ENCODE data around the gene GRID2. TPM values are rescaled to one million over a fixed set of nuclear protein-coding genes. Genes with fewer than 3 reads are reported as not detected.

Gene GRID2
- total RNA-seq, 2 donors from 2014 or later = not detected

DNA sequence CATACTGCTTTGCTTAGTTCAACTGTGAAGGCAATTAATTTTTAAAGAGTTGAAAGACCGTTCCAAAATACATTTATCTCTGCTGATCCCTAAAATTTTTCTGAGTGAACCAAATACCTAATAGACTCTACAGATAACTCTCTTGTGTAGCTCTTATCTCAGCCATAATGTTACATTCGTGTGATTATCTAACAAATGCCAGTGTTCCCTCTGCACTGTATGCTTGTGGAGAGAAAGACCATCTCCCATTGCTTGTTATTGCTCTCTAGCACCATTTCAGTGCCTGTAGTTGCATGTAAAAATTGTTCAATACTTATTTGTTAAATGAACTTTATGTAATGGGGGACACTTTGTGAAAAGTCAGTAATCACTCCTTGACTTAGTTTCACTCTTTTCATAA lies 1443.5 kb downstream of the GRID2 start:
- H3K9ac ChIP-seq (ENCODE audit: low read depth in 2 of 2, low read length in 2 of 2) = no peak overlapping the region
- no peaks in the 10 kb centered on the region for H3K27me3 ChIP-seq
- no peaks in the 10 kb centered on the region for H3K36me3 ChIP-seq
- H3K4me3 ChIP-seq = no peak overlapping the region
- no peak overlapping the region for H3K27ac ChIP-seq
- TF ChIP-seq, protein P1, sequence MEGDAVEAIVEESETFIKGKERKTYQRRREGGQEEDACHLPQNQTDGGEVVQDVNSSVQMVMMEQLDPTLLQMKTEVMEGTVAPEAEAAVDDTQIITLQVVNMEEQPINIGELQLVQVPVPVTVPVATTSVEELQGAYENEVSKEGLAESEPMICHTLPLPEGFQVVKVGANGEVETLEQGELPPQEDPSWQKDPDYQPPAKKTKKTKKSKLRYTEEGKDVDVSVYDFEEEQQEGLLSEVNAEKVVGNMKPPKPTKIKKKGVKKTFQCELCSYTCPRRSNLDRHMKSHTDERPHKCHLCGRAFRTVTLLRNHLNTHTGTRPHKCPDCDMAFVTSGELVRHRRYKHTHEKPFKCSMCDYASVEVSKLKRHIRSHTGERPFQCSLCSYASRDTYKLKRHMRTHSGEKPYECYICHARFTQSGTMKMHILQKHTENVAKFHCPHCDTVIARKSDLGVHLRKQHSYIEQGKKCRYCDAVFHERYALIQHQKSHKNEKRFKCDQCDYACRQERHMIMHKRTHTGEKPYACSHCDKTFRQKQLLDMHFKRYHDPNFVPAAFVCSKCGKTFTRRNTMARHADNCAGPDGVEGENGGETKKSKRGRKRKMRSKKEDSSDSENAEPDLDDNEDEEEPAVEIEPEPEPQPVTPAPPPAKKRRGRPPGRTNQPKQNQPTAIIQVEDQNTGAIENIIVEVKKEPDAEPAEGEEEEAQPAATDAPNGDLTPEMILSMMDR (IDR thresholded peaks at IDR 0.05) = no peak
- no peaks in the 10 kb centered on the region for H3K9me3 ChIP-seq
- no peaks in the 10 kb centered on the region for H3K4me1 ChIP-seq
- no peak for DNase-seq
- intact Hi-C loops (cut with DNase I) = no loop called here

DNA sequence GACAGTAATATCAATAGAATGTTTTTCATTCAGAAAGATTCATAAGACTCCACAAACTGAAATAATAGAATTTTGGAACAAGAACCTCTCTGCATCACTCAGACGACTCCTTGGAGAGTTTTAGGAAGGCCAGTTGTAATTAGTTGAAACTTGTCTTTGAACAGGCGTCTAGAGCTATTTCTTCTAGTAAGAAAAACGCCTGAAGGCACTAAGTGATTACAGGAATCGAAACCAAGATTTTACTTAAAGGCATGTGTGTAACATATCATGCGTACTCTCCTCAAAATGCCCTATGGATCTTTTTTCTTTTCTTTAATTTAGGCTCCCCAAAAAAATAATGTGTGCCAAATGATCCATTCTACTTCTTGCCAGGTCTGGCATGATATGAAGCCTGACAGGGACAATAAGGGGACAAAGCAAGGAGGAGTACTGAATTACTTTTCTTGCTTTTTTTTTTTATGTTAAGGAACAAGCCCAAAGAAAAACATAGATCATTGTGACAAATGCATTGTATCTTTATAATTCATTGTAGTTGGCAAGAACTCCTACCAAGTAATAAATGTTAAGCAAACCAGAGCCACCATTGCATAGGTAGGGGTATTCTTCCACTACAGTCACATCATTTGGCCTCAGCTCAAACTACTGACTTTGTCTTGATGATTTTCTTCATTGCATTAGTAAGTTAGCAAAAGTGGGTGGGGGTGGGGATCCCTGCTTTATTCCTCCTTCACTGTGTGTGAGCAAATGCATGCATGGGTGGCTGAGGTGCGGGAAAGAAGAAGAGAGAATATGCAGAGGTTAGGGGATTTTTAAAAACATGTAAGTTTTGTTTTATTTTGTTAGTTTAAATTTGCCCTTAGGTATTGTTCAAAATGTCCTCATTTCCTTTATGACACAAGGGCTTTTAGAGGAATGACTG lies 1444.9 kb downstream of the GRID2 start:
- Histone ChIP-seq H3K27ac (no peak overlapping the region), H3K4me3 (no peak overlapping the region), H3K4me1 (no peaks in the 10 kb centered on the region), H3K9me3 (no peaks in the 10 kb centered on the region), H3K27me3 (no peaks in the 10 kb centered on the region), H3K9ac (ENCODE audit: low read depth in 2 of 2, low read length in 2 of 2) (no peak overlapping the region), H3K36me3 (no peaks in the 10 kb centered on the region)
- no peak for DNase-seq
- TF ChIP-seq, protein P1 (IDR thresholded peaks at IDR 0.05) = no peak
- intact Hi-C loops (cut with DNase I) = no loop called here

DNA sequence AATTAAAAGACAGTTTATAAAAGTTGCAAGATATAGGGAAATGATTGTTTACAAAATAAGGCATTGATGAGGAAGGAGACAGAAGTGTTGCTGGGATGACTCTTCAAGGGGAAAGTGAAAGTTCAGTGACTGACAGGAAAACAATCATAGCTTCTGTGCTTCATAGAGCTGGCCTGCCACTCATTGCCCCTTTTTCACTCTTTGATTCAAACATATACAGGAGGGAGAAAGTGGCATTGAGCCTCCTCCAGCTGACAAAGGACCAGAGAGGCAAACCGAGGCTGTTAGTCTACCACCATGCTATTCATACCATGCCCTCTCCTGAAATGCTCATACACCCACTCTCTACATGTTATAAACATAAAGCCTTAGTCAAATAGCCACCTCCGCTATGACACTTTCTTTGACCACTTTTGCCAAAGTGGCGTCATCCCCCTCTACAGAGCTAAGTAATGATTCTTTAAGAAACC lies 1445.6 kb downstream of the GRID2 start:
- no peaks in the 10 kb centered on the region for H3K36me3 ChIP-seq
- no peaks in the 10 kb centered on the region for H3K4me1 ChIP-seq
- intact Hi-C loops (cut with DNase I) = no loop called here
- H3K27me3 ChIP-seq = no peaks in the 10 kb centered on the region
- no peaks in the 10 kb centered on the region for H3K9me3 ChIP-seq
- H3K9ac ChIP-seq (ENCODE audit: low read depth in 2 of 2, low read length in 2 of 2) = no peak overlapping the region
- DNase-seq = no peak
- TF ChIP-seq, protein P1 (IDR thresholded peaks at IDR 0.05) = no peak
- no peak overlapping the region for H3K4me3 ChIP-seq
- H3K27ac ChIP-seq = no peak overlapping the region

DNA sequence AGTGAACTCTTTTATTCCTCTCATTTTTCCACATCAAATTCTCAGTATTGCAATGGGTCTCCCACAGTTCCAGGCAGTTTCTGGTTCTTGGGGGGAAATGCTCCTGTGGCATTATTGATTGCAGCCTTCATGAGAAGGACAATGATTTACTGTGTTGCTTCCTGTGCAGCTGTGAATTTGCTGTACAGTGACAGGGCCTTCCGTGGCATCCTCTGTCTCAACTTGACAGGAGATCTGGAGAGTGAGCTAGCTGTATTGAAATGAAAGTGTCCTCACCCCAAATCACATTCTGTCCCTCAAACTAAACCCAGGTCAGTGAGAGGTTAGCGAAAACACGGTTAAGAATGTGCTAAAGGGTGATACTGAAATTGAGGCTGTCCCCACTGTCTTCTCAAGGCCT lies 1447.6 kb downstream of the GRID2 start:
- Histone ChIP-seq H3K9ac (ENCODE audit: low read depth in 2 of 2, low read length in 2 of 2) (no peak overlapping the region), H3K27me3 (no peaks in the 10 kb centered on the region), H3K36me3 (no peaks in the 10 kb centered on the region), H3K4me1 (no peaks in the 10 kb centered on the region), H3K4me3 (no peak overlapping the region), H3K27ac (no peak overlapping the region), H3K9me3 (no peaks in the 10 kb centered on the region)
- TF ChIP-seq, protein P1 (IDR thresholded peaks at IDR 0.05) = no peak
- intact Hi-C loops (cut with DNase I) = no loop called here
- no peak for DNase-seq

DNA sequence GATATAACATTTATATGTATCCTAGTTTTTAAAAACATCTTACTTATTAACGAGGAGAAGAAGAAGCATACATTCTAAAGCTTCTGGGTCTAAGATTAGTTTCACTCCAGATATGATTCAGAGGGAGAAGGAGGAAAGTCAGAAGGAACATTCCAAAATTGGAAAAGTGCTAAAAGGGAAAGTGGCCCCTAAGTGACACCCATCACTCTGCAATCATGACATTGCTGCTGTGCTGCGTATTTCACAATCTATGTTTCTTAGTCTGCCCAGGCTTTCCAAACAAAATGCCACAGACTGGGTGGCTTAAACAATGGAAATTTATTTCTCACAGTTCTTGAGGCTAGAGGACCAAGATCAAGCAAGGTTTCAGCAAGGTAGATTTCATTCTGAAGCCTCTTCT lies 1452.3 kb downstream of the GRID2 start:
- Histone ChIP-seq H3K4me3 (no peak overlapping the region), H3K36me3 (no peaks in the 10 kb centered on the region), H3K9ac (ENCODE audit: low read depth in 2 of 2, low read length in 2 of 2) (no peak overlapping the region), H3K4me1 (no peaks in the 10 kb centered on the region), H3K9me3 (no peaks in the 10 kb centered on the region), H3K27me3 (no peaks in the 10 kb centered on the region), H3K27ac (no peak overlapping the region)
- DNase-seq = no peak
- intact Hi-C loops (cut with DNase I) = no loop called here
- TF ChIP-seq, protein P1 (IDR thresholded peaks at IDR 0.05) = no peak
